HG03354 (cell line): ENCODE data around the gene HNRNPA2B1.
"Not testable (repeated sequence)": the region's sequence is repeated elsewhere in the genome, so short reads cannot be mapped to it uniquely, and the experiment has no call there.

Experiments used
- ATAC-seq: cut with Tn5 transposase; IDR thresholded peaks from one replicate; pipeline ENCODE4 v1.9.1; 2021; ENCODE audit warnings: mild to moderate bottlenecking; ENCODE audit not compliant: unreplicated experiment, poor library complexity, severe bottlenecking

HNRNPA2B1 gene

GRCh38 chr7:26151650-26151952 lies 48.9 kb downstream of the HNRNPA2B1 start:
- no peak for ATAC-seq

- ATAC-seq: no peak
Measured at GRCh38 chr7:26151096-26151495, 49.5 kb downstream of the HNRNPA2B1 start.

GRCh38 chr7:26149391-26149977 lies 51.1 kb downstream of the HNRNPA2B1 start:
- no peak for ATAC-seq

- ATAC-seq: not testable (repeated sequence)
Measured at GRCh38 chr7:26148307-26148700, 52.2 kb downstream of the HNRNPA2B1 start.

GRCh38 chr7:26147646-26148306 lies 52.8 kb downstream of the HNRNPA2B1 start:
- ATAC-seq: not testable (repeated sequence)

- ATAC-seq: no peak
Measured at GRCh38 chr7:26147030-26147429, 53.5 kb downstream of the HNRNPA2B1 start.

- ATAC-seq: no peak
Measured at GRCh38 chr7:26145238-26145637, 55.3 kb downstream of the HNRNPA2B1 start.

- no peak for ATAC-seq
Measured at GRCh38 chr7:26144184-26145080, 56.1 kb downstream of the HNRNPA2B1 start.

GRCh38 chr7:26143298-26144048 lies 57.1 kb downstream of the HNRNPA2B1 start:
- no peak for ATAC-seq

- ATAC-seq: no peak
Measured at GRCh38 chr7:26141077-26141476, 59.5 kb downstream of the HNRNPA2B1 start.

- no peak for ATAC-seq
Measured at GRCh38 chr7:26140380-26140779, 60.2 kb downstream of the HNRNPA2B1 start.
